HFF-Myc (cell line): Measurements from ENCODE around the gene KLHDC3.
A peak's percentile ranks its signal among the peaks of the same experiment; 100 is the strongest.

Experiments used
- DNase-seq: peaks from one replicate; pipeline ENCODE4 v3.0.0-alpha.2; 2011; ENCODE audit warnings: low read depth; ENCODE audit errors: extremely low read depth
- H3K4me3 ChIP-seq: replicated peaks from 2 replicates; pipeline ENCODE4 v1.5.1; 2011; ENCODE audit warnings: low read depth, mild to moderate bottlenecking, control low read depth, low read length
- CTCF ChIP-seq: IDR thresholded peaks from 2 replicates; pipeline ENCODE4 v1.5.1; 2012; ENCODE audit warnings: mild to moderate bottlenecking, low read depth, low read length, control low read depth; ENCODE audit errors: missing control alignments

The KLHDC3 gene

GRCh38 chr6:43013843-43014433 is at the start of gene KLHDC3, which contains the start of gene MEA1:
Gene KLHDC3 (plus strand): TSS chr6:43014249. CDS start chr6:43017193, 2,944 bp downstream.
Gene MEA1 (minus strand): TSS chr6:43013946. CDS start chr6:43013813, 133 bp downstream.
- TF ChIP-seq CTCF, result no peak
- H3K4me3 ChIP-seq, result peak within 1 kb of the TSS; percentile 91
- peak; percentile 100 for DNase-seq

GRCh38 chr6:42966571-42966970 is 47.5 kb upstream of the KLHDC3 start:
- no peak for DNase-seq
- H3K4me3 ChIP-seq, result no peak overlapping the region
- no peak for TF ChIP-seq CTCF

- TF ChIP-seq CTCF, result no peak
- no peak overlapping the region for H3K4me3 ChIP-seq
- DNase-seq, result no peak
These were observed 46.8 kb upstream of the KLHDC3 start for GRCh38 chr6:42967228-42967627.

DNA sequence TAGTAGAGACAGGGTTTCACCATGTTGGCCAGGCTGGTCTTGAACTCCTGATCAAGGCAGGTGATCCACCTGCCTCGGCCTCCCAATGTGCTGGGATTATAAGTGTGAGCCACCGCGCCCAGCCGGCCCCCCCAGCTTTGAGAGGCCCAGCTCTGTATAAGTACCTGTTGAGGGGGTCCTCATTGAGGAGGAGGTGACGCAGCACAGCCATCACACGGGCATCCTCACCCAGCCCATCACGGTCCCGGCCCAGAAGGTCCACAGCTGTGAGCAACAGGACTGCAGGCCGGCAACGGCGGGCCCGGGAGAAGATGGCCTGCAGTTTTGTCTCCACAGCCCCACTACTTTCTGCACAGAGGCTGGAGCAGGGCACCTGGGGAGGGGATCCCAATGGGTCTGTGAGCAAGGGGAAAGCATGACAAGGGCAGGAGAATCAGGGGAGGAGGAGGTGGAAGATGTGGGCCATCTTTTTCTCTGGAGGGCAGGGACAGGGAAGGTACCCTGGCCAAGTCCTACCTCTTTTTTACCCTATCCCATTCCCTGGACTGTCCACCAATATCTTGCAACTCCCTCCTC is 45.8 kb upstream of the KLHDC3 start:
- DNase-seq, result no peak
- TF ChIP-seq CTCF, result no peak
- no peak overlapping the region for H3K4me3 ChIP-seq

GRCh38 chr6:42968783-42969182 is 45.3 kb upstream of the KLHDC3 start:
- H3K4me3 ChIP-seq, result no peak overlapping the region
- DNase-seq, result no peak
- no peak for TF ChIP-seq CTCF

DNA sequence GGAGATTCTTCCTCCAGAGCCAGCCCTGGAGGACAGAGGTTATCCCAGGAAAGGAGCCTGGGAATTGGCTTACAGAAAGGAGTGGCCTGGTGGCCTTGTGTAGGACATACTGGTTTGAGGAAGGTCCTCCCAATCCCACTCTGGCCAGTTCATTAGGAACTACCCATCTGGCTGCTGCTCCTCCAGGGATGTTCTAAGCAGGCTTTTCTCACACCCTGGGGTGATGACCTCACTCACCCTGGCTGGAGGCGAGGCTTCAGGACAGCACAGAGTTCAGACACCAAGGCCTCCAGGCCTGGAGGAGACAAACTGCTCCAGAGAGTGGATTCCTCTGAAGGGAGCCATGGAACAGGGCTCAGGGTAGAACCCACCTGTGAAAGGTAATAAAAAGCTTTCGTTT is 44.6 kb upstream of the KLHDC3 start:
- no peak for DNase-seq
- H3K4me3 ChIP-seq, result no peak overlapping the region
- TF ChIP-seq CTCF, result no peak
